Measurements from ENCODE around the gene ADD3.

Gene ADD3, protein sequence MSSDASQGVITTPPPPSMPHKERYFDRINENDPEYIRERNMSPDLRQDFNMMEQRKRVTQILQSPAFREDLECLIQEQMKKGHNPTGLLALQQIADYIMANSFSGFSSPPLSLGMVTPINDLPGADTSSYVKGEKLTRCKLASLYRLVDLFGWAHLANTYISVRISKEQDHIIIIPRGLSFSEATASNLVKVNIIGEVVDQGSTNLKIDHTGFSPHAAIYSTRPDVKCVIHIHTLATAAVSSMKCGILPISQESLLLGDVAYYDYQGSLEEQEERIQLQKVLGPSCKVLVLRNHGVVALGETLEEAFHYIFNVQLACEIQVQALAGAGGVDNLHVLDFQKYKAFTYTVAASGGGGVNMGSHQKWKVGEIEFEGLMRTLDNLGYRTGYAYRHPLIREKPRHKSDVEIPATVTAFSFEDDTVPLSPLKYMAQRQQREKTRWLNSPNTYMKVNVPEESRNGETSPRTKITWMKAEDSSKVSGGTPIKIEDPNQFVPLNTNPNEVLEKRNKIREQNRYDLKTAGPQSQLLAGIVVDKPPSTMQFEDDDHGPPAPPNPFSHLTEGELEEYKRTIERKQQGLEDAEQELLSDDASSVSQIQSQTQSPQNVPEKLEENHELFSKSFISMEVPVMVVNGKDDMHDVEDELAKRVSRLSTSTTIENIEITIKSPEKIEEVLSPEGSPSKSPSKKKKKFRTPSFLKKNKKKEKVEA

DNA sequence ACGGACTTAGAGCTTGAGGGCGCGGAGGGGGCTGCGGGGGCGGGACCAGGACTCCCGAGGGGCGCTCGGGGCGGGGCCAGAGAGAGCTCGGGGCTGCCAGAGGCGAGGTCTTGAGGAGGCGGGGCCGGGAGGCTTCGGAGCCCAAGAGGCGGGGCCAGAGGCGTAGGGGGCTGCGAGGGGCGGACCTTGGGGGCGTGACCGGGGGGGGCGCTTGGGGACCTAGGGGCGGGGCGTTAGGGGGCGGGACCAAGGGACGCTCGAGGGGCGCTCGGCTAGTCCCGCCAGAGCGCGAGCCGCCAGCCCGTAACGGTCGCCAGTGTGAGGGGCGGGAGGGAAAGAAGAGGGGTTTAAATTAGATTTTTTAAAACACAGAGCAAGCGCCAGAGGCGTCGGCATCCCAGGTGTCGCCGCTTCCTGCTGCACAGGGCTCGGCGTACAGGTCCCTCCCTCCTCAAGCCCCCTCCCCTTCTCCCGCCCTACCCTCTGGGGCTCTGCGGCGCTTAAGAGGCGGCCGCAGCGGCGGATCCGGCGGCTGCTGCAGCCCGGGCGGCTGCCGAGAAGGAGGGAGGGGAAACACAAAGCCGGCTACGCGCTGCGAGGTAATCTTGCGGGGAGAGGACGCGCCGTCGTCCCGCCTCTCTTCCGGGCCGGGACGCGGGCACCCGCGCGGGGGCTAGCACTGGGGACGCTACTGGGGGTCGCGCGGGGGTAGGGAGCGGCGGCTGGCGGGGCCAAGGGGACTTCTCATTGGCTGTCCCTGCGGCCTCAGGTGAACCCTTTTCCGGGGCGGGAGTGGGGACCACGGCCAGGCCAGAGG lies at the start of gene ADD3:
ADD3 (plus strand) TSS at position 284 of the 817 bp plus-strand sequence. CDS start 92,670 bp downstream, outside the sequence.
- peak; percentile 90 for DNase-seq

DNA sequence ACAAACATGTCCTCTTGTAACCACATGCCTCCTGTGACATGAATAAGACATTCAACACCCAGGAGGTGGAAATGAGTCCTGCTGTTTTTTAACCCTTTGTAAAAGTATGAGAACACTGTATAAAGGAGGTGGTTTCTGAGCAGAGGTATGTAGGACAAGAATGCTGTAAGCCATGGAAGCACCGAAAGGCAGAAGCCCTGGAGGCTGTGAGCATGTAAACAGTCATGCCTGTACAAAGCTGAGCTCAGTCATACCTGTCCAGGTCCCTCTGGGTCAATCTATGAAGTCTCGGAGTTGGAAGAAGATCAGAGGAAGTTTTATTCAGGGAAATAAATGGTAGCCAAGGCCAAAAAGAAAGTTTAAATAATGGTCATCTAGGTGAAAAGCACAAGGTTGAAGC lies 49.7 kb upstream of the ADD3 start:
- no peak for DNase-seq

DNA sequence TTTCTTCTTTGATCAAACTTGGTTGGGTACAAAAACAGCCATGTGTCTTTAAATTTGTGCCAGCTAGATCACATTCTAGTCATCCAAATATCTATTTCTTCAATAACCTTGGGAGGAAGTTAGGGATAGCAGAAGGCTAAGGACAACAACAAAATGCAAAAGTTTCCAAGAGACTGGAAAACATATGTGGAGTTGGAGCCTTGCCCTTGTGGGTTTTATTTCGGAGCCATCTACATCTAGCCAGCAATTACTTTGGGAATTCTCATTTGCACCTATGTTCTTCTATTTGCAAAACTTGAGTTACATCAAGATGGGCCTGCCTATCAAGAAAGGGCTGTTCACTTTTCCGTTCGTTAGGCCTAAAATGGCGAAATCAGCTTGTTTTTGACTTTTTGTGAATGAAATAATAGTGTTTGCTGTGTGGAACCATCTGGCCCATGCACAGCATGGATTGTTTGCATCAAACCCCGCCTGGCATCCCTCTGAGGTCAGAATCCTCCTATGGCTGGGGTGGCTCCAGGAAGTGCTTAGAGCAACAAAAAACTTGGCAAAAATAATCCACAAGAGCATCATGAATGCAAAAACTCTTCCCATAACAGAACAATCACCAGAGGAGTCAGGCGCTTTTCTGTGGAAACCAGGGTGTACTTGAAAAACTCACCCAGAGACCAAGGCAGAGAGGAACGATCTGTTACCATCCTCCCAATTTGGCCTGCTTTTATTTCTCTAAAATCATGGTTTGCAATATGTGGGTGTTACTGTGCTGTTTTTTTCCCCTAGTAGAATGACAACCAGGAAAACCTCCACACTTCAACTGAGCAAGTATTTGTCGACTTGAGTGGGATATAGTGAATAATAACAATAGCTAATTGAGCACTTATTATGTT lies 48.3 kb upstream of the ADD3 start:
- no peak for DNase-seq

DNA sequence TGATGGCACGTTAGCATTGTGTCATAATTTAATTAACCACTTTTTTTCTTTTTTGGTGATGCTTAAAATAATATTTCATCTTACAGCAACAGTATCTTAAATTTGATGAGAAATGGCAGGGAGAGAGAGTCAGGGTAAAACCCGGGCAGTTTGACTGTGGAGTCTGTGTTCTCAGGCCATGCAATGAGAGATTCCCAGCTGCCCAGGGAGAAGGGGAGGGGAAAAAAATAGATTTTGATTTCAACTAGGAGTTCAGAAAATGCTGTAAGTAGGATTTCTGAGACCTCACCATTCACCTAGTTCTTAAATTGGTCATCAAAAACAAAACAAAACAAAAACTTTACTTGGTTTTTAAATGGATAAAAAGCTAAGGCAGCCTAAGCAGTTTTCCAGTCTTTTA lies 47.1 kb upstream of the ADD3 start:
- no peak for DNase-seq

DNA sequence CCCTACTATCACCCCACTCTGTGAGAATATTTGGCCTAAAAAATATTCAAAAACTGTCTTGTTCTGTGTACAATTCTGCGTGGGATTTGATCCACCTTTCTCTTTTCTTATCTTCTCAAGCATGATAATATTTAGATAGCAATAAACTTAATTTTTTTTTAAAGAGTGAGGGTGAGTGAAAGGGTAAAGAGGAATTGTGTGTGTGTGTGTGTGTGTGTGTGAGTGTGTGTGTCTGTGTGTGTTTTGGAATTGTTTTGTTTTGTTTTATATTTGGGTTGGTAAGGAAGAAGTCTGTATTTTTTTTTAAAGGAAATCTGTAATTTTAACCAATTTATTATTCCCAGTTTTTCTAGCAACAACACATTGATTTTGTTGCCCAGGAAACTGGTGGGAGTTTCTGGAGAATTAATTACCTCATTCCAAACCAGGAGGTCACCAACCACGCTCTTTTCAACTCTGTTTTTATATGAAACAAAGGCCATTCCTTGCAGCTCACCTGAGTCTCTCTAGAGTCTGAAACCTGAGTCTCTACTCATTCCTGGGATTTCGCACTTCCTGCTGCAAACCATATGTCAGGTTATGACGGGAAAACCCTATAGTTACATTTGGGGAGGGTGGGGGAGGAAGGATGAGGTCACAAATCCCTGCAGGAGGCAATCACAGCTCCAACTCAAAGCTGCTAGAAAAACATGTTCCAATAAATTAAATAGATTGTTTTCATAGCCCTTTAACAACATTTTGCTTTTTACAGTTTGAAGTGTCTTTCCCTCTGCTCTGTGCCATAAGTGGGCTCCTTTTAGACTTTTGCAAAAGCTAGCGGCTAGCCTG lies 46.4 kb upstream of the ADD3 start:
- DNase-seq = no peak

DNA sequence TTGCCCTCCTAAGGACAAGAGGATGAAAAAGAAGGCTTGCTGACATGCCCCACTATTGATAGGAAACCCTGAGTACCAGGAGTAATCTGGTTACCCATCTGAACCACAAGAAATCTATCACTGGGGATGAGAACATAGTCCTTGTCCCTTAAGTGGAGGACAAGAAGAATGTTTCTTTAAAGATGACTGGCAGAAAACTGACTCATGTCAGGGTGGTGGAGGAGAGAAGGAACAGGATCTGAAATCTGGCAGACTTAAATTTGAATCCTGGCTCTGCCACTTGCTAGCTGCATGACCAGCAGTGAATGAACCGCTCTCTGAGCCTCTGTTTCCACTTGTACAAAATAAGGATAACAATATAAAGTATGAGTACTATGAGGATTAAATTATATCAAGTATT lies 45.5 kb upstream of the ADD3 start:
- no peak for DNase-seq

DNA sequence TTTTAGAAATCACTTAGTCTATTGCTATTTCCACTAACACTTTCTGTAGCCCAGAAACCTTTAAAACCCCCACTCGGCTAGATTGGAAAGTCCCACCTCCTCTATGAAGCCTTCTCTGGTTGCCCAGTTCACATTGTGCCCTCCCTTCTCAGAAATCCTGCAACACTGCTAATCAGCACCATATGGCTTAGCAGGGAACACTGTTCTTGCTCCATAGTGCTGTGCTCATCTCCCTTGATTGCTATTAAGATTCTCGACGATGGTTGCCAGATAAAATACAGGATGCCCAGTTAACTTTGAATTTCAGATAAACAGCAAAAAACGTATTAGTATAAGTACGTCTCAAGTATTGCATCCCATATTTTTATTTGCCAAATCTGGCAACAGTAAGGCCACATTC lies 44.3 kb upstream of the ADD3 start:
- DNase-seq = no peak

DNA sequence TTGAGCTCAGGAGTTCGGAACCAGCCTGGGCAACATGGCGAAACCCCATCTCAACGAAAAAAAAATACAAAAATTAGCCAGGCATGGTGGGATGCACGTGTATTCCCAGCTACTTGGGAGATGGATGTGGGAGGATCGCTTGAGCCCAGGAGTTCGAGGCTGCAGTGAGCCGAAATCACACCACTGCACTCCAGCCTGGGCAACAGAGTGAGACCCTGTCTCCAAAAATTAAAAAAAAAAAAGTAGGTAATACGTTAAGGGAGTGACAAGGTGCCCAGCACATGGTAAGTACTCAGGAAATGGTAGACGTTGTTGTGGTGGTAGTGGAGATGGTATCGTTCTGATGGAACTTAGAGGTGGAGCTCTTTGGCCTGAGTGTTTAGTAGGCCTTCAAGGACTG lies 43.5 kb upstream of the ADD3 start:
- no peak for DNase-seq

DNA sequence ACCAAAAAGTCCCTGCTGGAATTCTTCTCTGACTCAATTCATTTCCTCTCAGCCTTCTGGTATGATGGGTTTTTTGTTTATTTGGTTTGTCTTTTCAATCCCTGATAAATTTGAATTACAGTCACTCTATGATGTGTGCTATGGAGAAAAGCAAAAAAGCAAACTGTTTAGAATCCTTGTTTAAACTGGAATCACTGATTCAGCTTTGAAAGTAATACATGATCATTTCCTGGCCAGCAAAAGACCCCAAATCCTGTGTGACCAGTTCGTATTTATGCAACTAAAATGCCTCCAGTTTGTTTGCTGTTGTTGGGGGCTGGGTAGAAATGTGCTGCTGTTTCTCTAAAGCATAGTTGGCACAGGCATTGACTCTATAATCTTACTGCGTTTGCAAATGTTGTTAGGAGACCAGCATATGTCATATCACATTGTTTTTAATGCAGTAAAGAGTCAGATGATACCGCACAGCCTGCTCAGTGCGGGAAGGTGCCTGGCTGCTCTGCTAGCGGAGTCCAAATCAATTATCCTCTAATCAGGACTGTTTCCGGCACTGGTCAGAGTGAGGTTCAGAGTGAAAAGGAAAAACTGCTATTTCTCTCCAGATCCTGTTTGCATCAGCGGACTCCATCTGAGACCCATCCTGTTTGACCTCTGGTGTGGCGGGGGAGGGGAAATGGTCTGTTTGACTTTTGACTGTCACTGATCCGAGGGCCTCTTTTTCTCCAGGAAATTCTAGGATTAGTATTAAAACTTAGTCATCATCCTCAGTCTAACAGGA lies 40.6 kb upstream of the ADD3 start:
- no peak for DNase-seq

DNA sequence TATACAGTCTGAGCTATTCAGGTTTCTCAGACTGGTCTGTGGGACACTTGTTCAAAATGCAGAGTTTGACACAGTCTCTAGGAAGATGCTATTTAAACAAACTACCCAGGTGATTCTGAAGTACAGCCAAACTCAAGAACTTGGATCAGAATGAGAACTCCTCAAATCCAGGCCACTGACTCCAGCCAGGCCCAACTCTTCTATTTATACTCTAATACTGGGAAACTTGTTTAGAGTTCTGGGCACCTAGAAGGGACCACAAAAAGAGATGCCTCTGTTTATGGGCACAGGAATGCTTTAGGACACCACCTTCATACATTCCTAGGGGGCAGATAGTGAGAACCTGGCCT lies 40.1 kb upstream of the ADD3 start:
- DNase-seq = no peak

DNA sequence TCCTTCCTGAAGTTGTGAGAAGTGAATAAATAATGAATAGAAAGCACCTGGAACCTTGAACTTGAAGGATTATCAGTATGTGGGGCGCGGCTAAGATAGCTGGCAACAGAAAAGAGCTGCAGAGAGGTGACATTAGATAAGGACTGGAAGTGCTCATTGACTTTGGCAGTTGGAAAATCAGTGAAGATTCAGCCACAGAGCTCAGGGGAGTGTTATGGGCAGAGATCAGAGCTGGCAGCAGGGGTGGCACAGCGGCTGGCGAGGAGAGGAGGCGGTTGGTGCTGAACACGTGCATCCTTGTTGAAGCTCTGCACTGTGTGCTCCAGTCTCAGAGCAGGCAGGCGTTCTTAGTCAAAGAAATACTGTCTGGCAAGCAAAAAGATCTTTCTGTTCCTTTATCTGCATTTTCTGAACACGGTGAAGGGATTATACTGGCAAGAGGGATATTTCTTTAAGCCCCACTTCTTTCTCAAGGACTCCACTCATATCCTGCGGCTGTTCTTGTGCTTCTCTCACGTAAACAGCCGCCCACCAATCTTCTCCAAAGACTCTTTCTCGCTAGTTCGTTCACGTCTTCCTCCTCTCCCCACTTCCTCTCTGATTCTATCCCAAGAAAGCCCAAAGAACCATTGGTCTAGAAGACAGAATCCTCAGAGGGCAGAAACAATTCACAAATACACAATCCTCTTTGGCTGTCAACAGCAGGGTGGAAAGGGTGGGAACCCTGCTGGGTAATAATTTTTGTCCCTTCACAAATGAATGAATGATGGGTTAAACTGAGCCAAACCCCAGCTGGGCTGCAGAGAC lies 38.6 kb upstream of the ADD3 start:
- no peak for DNase-seq

DNA sequence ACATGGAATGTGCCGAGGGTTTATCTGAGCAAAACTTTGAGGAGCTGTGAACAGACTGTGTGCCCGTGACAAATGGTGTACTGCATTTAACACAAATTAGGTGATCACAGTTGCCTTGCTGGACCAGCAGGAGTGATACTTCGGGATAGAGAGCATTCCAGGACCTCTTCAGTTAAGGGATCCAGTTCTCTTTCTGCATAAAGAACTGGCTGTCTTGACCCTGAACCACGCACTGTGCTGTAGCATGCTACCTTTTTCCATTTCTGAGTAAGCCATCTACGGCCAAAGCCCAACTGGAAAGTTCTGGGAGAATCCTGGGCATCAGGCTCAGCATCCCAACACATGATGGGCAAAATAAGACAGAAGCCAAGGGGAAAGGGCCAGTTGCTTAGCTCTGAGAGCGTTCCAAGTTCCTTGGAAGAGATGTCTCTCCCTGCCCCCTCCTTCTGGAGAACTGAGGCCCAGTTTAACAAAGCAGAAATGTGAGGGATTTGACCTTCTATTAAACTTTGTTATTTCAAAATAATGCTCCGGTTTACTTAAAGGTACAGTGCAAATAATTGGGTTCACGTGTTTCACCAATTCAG lies 37.9 kb upstream of the ADD3 start:
- DNase-seq = no peak

DNA sequence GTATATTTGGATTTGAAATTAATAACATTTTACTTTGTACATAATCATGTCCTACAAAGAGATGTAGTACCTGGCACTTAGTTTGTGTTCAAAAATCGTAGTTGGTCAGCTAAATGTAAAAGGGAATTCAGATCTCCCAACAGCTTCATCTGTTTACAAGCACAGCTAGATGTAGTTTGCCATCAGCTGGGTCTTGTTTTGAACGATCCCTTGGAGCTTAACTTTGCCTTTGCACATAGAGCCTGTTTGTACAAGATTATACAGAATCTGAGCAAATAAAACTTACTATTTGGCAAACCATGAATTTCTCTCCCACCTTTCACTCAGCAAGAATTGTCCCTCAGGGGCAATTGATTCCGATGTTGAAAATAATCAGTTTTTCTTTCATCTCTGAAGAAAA lies 36.1 kb upstream of the ADD3 start:
- DNase-seq = no peak

DNA sequence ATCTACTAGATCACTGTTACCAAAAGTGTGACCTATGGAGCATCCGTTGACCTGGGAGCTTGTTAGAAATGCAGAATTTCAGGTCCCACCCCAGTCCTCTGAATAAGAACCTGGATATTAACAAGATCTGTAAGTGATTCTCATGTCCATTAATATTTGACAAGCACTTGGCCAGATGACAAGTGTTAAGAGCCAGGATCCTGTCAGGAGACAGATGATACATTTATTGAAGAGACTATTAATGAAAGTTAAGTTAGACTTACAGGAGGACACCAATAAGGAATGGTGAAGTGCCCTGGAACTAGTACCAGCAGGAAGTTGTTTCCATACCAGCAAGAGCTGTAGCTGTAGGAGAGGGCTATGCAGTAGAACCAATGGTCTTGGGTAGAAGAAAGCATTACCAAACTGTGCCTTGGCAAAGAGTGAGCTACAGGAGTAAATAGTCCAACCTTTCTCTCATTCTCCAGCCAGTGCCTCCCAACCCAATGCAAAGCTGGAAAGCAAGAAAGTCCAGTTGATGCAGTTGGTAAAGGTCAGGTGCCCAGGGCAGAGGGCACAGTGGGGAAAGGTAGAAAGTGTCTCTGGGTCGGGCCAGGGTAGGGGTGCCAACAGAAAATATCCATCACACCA lies 35.3 kb upstream of the ADD3 start:
- DNase-seq = no peak

DNA sequence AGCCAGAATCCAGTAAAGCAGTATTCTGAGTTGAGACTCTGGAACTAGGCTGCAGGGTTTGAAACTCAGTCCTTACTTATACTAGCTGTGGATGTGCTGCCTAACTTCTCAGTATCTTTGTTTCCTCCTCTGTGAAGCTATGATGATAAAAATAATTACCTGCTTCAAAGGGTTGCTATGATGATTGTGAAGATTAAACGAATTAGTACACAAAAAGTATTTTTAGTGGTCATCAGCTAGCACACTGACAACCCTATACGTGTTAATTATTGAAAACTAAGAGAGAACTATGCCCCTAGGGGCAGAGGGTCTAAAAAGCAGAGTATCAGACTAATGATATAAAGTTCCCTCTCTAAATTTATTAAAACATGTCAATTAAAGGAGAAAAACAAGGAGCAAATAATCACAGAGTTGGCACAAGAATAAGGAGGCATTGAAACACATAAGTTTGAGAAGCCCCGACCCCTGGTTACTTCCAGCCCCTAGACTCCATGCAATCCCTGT lies 34.4 kb upstream of the ADD3 start:
- no peak for DNase-seq

DNA sequence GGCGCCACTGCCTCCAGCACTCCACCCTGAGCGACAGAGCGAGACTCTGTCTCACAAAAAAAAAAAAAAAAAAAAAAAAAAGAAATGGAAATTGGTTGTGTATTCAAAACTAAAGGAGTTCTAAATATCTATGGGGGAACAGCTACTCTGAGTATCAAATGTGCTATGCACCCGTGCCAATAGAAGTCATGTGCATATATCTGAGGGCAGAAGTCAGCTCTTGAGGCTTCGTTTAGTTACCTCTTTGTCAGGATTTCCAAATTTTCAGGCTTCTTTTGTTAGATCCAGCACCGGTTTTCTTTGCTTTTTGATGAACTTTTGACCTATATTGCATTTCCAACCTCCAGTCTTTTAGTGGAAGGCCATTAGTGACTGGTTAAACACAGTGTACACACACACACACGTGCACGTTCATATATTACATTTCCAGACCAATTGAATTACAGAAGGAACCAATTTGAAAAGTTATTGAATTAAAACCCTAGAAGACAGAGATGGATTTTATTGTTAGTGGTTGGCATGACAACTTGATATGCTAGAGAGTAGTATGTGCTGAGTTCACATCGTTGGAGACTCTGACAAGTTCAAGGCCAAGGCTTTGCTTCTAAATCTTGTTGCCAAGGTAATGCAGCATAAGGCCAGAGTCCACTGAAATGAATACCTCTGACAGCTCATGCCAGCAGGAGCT lies 33.1 kb upstream of the ADD3 start:
- DNase-seq = no peak

DNA sequence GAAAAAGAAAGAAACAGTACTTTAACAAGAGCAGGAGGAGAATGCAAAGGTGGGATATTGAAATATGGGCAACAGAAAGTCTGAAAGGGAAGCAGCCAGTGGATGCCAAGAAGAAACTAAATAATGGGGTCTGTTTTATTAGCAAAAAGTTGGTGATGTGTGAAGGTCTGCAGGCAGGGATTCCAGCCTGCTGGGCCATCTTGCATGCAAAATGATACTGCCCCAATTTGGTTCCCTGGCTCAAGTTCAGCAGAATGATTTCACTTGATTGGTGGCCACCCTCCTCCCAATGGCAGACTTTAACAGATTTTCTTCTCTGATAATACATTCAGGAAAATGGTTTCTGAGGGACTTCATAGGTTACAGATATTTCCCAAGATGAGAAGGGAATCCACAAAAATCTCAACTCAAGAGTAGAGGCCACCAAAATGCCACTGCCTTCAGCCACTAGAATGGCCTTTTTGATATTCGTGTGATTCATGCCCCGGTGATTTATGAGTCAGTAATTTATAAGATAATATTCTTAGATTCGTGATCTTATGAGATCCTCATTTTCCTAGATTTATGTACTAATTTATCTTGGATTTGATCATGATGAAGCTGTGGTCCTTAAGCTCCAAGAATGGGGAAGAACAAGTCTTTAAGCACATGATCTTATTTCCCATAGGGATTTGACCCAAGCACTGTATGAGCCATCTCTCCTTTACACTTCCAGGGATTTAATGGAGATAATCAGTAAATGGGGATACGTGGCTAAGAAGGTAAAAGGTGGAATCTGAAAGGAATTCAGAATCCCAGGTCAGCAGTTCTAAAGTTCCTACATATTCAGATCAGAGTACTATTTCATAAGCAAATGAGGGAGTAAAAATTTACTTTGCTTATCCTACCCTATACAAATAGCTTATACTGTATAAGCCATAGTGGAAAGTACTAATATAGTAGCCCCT lies 32.3 kb upstream of the ADD3 start:
- no peak for DNase-seq

All from activated CD4-positive, alpha-beta T cell treated with anti-CD3 and anti-CD28 coated beads, Interleukin-2, amount 50 U/mL, for 48 hours (primary cell).